Body of pancreas (tissue), 4 donors: ENCODE data around the gene JAGN1.

Experiments
- POLR2A ChIP-seq, 3 donors: fragments of 450-650 bp; IDR thresholded peaks; one replicate each; pipeline ENCODE4 v1.6.1; 2016; ENCODE audit warnings: antibody characterized with exemption in 3 of 3, mild to moderate bottlenecking in 2 of 3
- TF ChIP-seq, protein P1 (sequence below), 7 experiments: fragments of 450-650 bp in 4 of 7; fragments of 200-600 bp in 3 of 7; sonication (generic) in 3 of 7; IDR thresholded peaks; one replicate each; pipeline ENCODE4 v1.5.1; 2016 to 2019; ENCODE audit warnings: antibody characterized with exemption in 7 of 7

DNA sequence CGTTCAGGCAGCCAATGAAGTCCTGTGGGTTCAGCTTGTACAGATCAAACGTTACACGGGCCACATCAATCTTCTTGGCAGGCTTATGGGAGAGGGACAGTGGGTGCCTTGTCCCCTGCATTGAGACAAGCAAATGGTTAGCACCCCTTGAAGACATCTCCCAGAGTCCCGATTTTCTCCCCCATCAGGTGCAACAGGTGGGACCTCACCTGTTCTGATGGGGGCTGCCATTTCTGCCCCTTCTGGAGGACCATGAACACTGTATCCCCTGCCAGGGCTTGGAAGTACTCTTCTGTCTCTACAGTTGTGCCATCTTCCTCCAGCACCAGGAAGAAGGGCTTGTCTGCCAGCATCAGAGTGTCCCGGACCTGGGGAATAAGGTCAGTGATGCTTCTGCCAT, 20.5 kb upstream of the JAGN1 start:
- TF ChIP-seq, protein P1, sequence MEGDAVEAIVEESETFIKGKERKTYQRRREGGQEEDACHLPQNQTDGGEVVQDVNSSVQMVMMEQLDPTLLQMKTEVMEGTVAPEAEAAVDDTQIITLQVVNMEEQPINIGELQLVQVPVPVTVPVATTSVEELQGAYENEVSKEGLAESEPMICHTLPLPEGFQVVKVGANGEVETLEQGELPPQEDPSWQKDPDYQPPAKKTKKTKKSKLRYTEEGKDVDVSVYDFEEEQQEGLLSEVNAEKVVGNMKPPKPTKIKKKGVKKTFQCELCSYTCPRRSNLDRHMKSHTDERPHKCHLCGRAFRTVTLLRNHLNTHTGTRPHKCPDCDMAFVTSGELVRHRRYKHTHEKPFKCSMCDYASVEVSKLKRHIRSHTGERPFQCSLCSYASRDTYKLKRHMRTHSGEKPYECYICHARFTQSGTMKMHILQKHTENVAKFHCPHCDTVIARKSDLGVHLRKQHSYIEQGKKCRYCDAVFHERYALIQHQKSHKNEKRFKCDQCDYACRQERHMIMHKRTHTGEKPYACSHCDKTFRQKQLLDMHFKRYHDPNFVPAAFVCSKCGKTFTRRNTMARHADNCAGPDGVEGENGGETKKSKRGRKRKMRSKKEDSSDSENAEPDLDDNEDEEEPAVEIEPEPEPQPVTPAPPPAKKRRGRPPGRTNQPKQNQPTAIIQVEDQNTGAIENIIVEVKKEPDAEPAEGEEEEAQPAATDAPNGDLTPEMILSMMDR (IDR thresholded peaks at IDR 0.05), result no peak
- no peak for TF ChIP-seq POLR2A (IDR thresholded peaks at IDR 0.05)
